HepG2 (cell line): Measurements from ENCODE around the gene SLC5A6. TPM values are rescaled to one million over a fixed set of nuclear protein-coding genes. Genes with fewer than 3 reads are reported as not detected.

ENCODE experiments used
- AGO2 ChIP-seq: fragments of 200-400 bp; formaldehyde crosslinking; optimal IDR thresholded peaks from 2 replicates; pipeline ENCODE3; 2017; ENCODE audit warnings: mild to moderate bottlenecking, low read depth, low read length, moderate library complexity
- EEA1 ChIP-seq: sonication (generic); formaldehyde crosslinking; IDR thresholded peaks from 2 replicates; pipeline ENCODE4 v1.5.1; 2020; ENCODE audit warnings: mild to moderate bottlenecking, missing genetic modification reagents, borderline replicate concordance
- HNRNPLL ChIP-seq: fragments of 200-400 bp; formaldehyde crosslinking; IDR thresholded peaks from 2 replicates; pipeline ENCODE4 v1.6.1; 2017; ENCODE audit warnings: mild to moderate bottlenecking, low read depth, low read length; ENCODE audit not compliant: poor library complexity, severe bottlenecking
- JARID2 ChIP-seq: sonication (generic); formaldehyde crosslinking; IDR thresholded peaks from 2 replicates; pipeline ENCODE4 v1.8.1; 2023; ENCODE audit warnings: missing genetic modification reagents, inconsistent platforms; ENCODE audit not compliant: insufficient replicate concordance
- KAT8 ChIP-seq: IDR thresholded peaks from 2 replicates; pipeline ENCODE4 v1.6.1; 2016; ENCODE audit warnings: missing genetic modification reagents, missing compliant biosample characterization
- NR2C2 ChIP-seq: sonication (generic); formaldehyde crosslinking; IDR thresholded peaks from 2 replicates; pipeline ENCODE4 v1.4.0; 2020; ENCODE audit warnings: missing genetic modification reagents, mild to moderate bottlenecking, moderate library complexity, borderline replicate concordance
- RARA ChIP-seq: IDR thresholded peaks from 2 replicates; pipeline ENCODE4 v1.6.1; 2016; ENCODE audit warnings: missing genetic modification reagents, missing compliant biosample characterization
- ZC3H13 ChIP-seq: sonication (generic); formaldehyde crosslinking; IDR thresholded peaks from 2 replicates; pipeline ENCODE4 v1.8.1; 2023; ENCODE audit warnings: mild to moderate bottlenecking, missing genetic modification reagents, moderate library complexity
- ZNF143 ChIP-seq: sonication (generic); formaldehyde crosslinking; IDR thresholded peaks from 2 replicates; pipeline ENCODE4 v1.4.0; 2020; ENCODE audit warnings: missing genetic modification reagents
- ZNF30 ChIP-seq: sonication (generic); formaldehyde crosslinking; IDR thresholded peaks from 2 replicates; pipeline ENCODE4 v1.5.0; 2020; ENCODE audit warnings: mild to moderate bottlenecking, missing genetic modification reagents
- ZNF331 ChIP-seq: sonication (generic); formaldehyde crosslinking; IDR thresholded peaks from 2 replicates; pipeline ENCODE4 v1.4.0; 2020; ENCODE audit warnings: missing genetic modification reagents
- ZNF598 ChIP-seq: sonication (generic); formaldehyde crosslinking; IDR thresholded peaks from 2 replicates; pipeline ENCODE4 v1.5.1; 2020; ENCODE audit warnings: mild to moderate bottlenecking, missing genetic modification reagents, borderline replicate concordance
- polyA plus RNA-seq, 8 experiments: library from polyadenylated mRNA; depleted of rRNA in 3 of 8; stranded (reverse) in 7 of 8; unstranded in 1 of 8; fragments of >200 nt; fragmentation: Illumina TruSeq in 4 of 8; extraction: Trizol in 4 of 8; gene quantifications; 2 replicates each; pipeline versions ENCODE4 v1.2.1 to v1.2.3, GENCODE V29; 2011 to 2016; ENCODE audit warnings: low read depth in 4 of 8, missing spikeins in 1 of 8, mixed read lengths in 1 of 8; ENCODE audit not compliant: insufficient read depth in 1 of 8
- total RNA-seq, 5 experiments: library from RNA; depleted of rRNA; stranded (reverse); fragments of >200 nt; fragmentation: Illumina TruSeq; extraction: Trizol; gene quantifications; 2 replicates each; pipeline ENCODE4 v1.2.3, GENCODE V29; 2016; ENCODE audit warnings: low read depth in 1 of 5
- TF ChIP-seq, protein P1 (sequence below): sonication (generic); formaldehyde crosslinking; IDR thresholded peaks from 2 replicates; pipeline ENCODE4 v1.5.1; 2020; ENCODE audit warnings: missing genetic modification reagents, mild to moderate bottlenecking, borderline replicate concordance
- TF ChIP-seq, protein P2 (sequence below): sonication (generic); formaldehyde crosslinking; IDR thresholded peaks from 2 replicates; pipeline ENCODE4 v1.4.0; 2020; ENCODE audit warnings: missing genetic modification reagents, borderline replicate concordance
- TF ChIP-seq, protein P3 (sequence below): sonication (generic); formaldehyde crosslinking; IDR thresholded peaks from 2 replicates; pipeline ENCODE4 v1.5.0; 2020; ENCODE audit warnings: mild to moderate bottlenecking, missing genetic modification reagents
- TF ChIP-seq, protein P4 (sequence below): sonication (generic); formaldehyde crosslinking; IDR thresholded peaks from 2 replicates; pipeline ENCODE4 v1.5.1; 2020; ENCODE audit warnings: mild to moderate bottlenecking, missing genetic modification reagents

The SLC5A6 gene
- total and polyA plus RNA-seq, 2 of the 13 experiments (the other 11 are each of a cell fraction or from before 2014, with no cell fraction given): 135 to 417 TPM

DNA sequence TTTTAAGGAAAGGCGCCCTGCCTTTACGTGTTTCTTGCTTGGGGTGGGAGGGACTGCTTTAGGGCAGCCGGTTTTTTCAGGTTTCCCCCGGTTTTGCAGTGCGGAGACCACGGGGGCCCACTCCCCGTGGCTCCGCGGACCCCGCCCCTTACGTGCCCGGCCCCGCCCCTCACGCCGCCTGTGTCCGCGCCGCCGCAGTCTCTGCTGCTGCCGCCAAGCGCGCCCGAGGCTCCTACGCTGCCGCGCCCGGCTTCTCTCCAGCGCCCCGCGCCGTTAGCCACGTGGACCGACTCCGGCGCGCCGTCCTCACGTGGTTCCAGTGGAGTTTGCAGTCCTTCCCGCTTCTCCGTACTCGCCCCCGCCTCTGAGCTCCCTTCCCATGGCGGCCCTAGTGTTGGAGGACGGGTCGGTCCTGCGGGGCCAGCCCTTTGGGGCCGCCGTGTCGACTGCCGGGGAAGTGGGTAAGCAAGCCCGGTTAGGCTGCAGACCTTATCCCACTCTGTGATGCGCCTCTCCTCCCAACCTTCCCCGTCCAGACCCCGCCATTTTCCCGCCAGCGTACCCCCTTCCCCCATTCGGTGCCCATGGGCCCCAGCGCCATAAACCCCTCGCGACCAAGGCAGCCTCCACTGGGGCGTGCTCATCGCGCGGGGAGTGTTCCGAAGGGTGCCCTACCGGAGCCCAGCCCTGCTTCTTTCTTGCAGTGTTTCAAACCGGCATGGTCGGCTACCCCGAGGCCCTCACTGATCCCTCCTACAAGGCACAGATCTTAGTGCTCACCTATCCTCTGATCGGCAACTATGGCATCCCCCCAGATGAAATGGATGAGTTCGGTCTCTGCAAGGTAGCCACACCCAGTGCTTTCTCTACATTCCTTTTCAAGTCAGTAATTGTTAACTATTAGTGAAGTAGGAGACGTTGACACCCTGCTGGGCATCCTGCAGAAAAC, 5.4 kb upstream of the SLC5A6 start, which contains the start of gene CAD (continued):
- TF ChIP-seq RARA (CRISPR knock-in tag): 0 out of 2 replicates have a peak, but pooled peaks have one; percentile 8
- peak; percentile 89 for TF ChIP-seq ZC3H13 (CRISPR knock-in tag)
- no peak for TF ChIP-seq ZNF598
- TF ChIP-seq, protein P1, sequence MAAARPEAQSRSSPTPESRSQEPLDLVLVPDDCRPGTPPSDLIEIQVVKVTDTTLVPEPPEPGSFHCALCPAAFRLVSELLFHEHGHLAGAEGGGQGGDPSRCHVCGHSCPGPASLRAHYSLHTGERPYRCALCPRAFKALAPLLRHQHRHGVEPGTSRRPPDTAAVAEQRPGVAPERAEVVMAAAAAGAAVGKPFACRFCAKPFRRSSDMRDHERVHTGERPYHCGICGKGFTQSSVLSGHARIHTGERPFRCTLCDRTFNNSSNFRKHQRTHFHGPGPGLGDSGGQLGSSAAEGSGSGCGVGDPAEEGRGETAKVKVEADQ (CRISPR knock-in tag): no peak
- TF ChIP-seq KAT8 (CRISPR knock-in tag): peak; percentile 48; the same call in 1 of the 2 replicates
- 0 out of 2 replicates have a peak, but pooled peaks have one; percentile 56 for TF ChIP-seq ZNF30 (CRISPR knock-in tag)
- TF ChIP-seq ZNF331 (CRISPR knock-in tag): peak; percentile 56
- peak; percentile 75; the same call in 1 of the 2 replicates for TF ChIP-seq EEA1 (CRISPR knock-in tag)
- TF ChIP-seq NR2C2 (CRISPR knock-in tag): peak; percentile 18; the same call in 1 of the 2 replicates
- no peak for TF ChIP-seq JARID2 (CRISPR knock-in tag)
- TF ChIP-seq ZNF143: peak; percentile 54; the same call in 1 of the 2 replicates
- peak; percentile 98 for TF ChIP-seq AGO2
- TF ChIP-seq, protein P2, sequence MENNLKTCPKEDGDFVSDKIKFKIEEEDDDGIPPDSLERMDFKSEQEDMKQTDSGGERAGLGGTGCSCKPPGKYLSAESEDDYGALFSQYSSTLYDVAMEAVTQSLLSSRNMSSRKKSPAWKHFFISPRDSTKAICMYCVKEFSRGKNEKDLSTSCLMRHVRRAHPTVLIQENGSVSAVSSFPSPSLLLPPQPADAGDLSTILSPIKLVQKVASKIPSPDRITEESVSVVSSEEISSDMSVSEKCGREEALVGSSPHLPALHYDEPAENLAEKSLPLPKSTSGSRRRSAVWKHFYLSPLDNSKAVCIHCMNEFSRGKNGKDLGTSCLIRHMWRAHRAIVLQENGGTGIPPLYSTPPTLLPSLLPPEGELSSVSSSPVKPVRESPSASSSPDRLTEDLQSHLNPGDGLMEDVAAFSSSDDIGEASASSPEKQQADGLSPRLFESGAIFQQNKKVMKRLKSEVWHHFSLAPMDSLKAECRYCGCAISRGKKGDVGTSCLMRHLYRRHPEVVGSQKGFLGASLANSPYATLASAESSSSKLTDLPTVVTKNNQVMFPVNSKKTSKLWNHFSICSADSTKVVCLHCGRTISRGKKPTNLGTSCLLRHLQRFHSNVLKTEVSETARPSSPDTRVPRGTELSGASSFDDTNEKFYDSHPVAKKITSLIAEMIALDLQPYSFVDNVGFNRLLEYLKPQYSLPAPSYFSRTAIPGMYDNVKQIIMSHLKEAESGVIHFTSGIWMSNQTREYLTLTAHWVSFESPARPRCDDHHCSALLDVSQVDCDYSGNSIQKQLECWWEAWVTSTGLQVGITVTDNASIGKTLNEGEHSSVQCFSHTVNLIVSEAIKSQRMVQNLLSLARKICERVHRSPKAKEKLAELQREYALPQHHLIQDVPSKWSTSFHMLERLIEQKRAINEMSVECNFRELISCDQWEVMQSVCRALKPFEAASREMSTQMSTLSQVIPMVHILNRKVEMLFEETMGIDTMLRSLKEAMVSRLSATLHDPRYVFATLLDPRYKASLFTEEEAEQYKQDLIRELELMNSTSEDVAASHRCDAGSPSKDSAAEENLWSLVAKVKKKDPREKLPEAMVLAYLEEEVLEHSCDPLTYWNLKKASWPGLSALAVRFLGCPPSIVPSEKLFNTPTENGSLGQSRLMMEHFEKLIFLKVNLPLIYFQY (CRISPR knock-in tag): 0 out of 2 replicates have a peak, but pooled peaks have one; percentile 29
- TF ChIP-seq, protein P3, sequence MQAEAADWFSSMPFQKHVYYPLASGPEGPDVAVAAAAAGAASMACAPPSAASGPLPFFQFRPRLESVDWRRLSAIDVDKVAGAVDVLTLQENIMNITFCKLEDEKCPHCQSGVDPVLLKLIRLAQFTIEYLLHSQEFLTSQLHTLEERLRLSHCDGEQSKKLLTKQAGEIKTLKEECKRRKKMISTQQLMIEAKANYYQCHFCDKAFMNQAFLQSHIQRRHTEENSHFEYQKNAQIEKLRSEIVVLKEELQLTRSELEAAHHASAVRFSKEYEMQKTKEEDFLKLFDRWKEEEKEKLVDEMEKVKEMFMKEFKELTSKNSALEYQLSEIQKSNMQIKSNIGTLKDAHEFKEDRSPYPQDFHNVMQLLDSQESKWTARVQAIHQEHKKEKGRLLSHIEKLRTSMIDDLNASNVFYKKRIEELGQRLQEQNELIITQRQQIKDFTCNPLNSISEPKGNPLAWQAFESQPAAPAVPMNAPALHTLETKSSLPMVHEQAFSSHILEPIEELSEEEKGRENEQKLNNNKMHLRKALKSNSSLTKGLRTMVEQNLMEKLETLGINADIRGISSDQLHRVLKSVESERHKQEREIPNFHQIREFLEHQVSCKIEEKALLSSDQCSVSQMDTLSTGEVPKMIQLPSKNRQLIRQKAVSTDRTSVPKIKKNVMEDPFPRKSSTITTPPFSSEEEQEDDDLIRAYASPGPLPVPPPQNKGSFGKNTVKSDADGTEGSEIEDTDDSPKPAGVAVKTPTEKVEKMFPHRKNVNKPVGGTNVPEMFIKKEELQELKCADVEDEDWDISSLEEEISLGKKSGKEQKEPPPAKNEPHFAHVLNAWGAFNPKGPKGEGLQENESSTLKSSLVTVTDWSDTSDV (CRISPR knock-in tag): peak; percentile 84; the same call in 1 of the 2 replicates
- TF ChIP-seq HNRNPLL: peak; percentile 69
- TF ChIP-seq, protein P4, sequence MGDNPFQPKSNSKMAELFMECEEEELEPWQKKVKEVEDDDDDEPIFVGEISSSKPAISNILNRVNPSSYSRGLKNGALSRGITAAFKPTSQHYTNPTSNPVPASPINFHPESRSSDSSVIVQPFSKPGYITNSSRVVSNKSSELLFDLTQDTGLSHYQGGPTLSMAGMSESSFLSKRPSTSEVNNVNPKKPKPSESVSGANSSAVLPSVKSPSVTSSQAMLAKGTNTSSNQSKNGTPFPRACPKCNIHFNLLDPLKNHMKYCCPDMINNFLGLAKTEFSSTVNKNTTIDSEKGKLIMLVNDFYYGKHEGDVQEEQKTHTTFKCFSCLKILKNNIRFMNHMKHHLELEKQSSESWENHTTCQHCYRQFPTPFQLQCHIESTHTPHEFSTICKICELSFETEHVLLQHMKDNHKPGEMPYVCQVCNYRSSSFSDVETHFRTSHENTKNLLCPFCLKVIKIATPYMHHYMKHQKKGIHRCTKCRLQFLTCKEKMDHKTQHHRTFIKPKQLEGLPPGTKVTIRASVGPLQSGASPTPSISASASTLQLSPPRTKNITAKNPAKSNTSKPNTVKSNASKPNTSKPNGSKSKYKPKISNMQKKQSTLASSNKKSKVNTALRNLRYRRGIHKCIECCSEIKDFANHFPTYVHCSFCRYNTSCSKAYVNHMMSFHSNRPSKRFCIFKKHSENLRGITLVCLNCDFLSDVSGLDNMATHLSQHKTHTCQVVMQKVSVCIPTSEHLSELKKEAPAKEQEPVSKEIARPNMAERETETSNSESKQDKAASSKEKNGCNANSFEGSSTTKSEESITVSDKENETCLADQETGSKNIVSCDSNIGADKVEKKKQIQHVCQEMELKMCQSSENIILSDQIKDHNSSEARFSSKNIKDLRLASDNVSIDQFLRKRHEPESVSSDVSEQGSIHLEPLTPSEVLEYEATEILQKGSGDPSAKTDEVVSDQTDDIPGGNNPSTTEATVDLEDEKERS (CRISPR knock-in tag): peak; percentile 62; the same call in 1 of the 2 replicates
